ENCODE measurements around the gene IZUMO1R.
"Not testable (repeated sequence)": the region's sequence is repeated elsewhere in the genome, so short reads cannot be mapped to it uniquely, and the experiment has no call there.

The IZUMO1R gene

GRCh38 chr11:94328587-94329080, 24.3 kb downstream of the IZUMO1R start:
- DNase-seq = no peak

- DNase-seq = no peak
Observed at GRCh38 chr11:94329501-94329900, 25.1 kb downstream of the IZUMO1R start.

DNA sequence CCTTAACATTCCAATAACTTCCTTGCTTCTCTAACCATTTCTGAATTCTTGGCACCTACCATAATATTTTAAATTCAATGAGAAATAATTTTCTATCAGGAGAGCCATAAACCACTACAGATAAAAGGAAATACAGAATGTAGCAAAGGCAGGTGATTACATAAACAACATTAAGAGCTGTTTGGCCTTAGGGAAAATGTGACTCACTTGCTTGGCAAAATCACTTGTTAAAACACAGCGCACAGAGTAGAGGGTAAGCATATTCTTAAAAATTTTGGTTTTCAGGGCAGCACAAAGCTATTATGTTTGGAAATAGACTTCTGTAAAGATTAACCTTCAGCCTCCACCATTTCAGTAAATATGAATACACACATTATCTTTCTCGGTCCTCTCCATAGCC, 26.4 kb downstream of the IZUMO1R start:
- DNase-seq = no peak

GRCh38 chr11:94332814-94333213, 28.4 kb downstream of the IZUMO1R start:
- DNase-seq = no peak

- no peak for DNase-seq
Observed at GRCh38 chr11:94336033-94336432, 31.7 kb downstream of the IZUMO1R start.

DNA sequence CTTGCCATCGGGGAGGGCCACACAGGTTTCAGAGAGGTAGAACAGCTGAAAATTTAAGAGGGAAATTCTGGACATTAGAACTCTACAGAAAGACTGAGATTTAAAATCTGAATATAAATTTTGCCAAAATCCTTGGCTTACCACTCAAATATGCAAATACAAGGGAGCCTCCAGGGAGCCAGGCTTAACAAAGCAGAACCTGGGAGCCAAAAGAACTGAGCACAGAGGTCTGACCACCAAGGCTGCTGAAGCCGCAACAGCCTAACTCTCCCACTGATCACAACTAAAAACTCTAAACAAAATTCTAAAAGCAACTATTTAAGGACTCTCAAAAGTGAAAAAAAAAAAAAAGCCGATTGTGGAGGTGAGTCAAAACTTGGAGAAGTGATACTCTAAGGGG, 34.3 kb downstream of the IZUMO1R start:
- DNase-seq = no peak

GRCh38 chr11:94342250-94342649, 37.9 kb downstream of the IZUMO1R start:
- no peak for DNase-seq

DNA sequence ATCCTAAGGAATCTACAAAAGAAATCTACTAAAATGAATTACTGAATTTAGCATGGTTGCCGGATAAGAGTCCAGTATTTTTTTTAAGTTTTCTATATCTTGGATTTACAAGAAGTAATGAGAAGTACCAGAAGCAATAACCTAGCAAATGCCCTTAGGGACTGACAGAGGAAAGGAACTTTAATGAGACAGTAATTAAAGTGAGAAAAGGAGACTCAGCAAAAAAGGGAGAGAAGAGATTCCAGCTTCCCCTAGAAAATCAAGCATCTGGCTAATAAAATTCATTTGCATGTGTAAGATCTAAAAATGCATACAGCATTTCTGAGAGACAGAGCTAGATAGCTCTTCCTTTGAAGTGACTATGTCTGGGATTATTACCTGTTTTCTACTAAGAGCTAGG, 39.1 kb downstream of the IZUMO1R start:
- DNase-seq = no peak

DNA sequence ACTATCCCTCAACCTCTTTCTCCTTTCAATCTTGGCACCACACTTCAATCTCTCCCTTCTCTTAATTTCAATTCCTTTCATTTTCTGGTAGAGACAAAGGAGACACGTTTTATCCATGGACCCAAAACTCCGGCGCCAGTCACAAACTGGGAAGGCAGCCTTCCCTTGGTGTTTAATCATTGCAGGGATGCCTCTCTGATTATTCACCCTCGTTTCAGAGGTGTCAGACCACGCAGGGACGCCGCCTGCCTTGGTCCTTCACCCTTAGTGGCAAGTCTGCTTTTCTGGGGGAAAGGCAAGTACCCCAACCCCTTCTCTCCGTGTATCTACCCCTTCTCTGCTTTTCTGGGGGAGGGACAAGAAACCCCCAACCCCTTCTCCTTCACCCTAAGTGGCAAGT, 41.9 kb downstream of the IZUMO1R start:
- DNase-seq = not testable (repeated sequence)

- DNase-seq = not testable (repeated sequence)
Observed at GRCh38 chr11:94350850-94351563, 46.6 kb downstream of the IZUMO1R start.
